ELF-1 (cell line): ENCODE measurements around the gene SUSD2.

ENCODE experiments used
- DNase-seq: peaks from one replicate; pipeline ENCODE4 v3.0.0-alpha.2; 2016; ENCODE audit warnings: low read depth, low spot score

The SUSD2 gene

GRCh38 chr22:24153959-24154358, 27.3 kb upstream of the SUSD2 start:
- no peak for DNase-seq

- no peak for DNase-seq
Observed at GRCh38 chr22:24154826-24155225, 26.5 kb upstream of the SUSD2 start.

- peak; percentile 50 for DNase-seq
Observed at GRCh38 chr22:24155627-24156140, 25.6 kb upstream of the SUSD2 start.

GRCh38 chr22:24156141-24156912, 25.0 kb upstream of the SUSD2 start:
- DNase-seq: no peak

GRCh38 chr22:24156913-24157821, 24.1 kb upstream of the SUSD2 start:
- peak; percentile 95 for DNase-seq

GRCh38 chr22:24157822-24158135, 23.5 kb upstream of the SUSD2 start:
- no peak for DNase-seq

GRCh38 chr22:24159650-24160049, 21.6 kb upstream of the SUSD2 start:
- no peak for DNase-seq

GRCh38 chr22:24160546-24160945, 20.7 kb upstream of the SUSD2 start:
- no peak for DNase-seq

GRCh38 chr22:24161485-24161884, 19.8 kb upstream of the SUSD2 start:
- DNase-seq: no peak

GRCh38 chr22:24161909-24162308, 19.4 kb upstream of the SUSD2 start:
- DNase-seq: no peak

GRCh38 chr22:24162436-24162835, 18.9 kb upstream of the SUSD2 start:
- no peak for DNase-seq

- DNase-seq: no peak
Observed at GRCh38 chr22:24164243-24164642, 17.0 kb upstream of the SUSD2 start.

- no peak for DNase-seq
Observed at GRCh38 chr22:24164940-24165339, 16.3 kb upstream of the SUSD2 start.

- no peak for DNase-seq
Observed at GRCh38 chr22:24165673-24166072, 15.6 kb upstream of the SUSD2 start.

- DNase-seq: no peak
Observed at GRCh38 chr22:24166811-24167210, 14.5 kb upstream of the SUSD2 start.

- DNase-seq: no peak
Observed at GRCh38 chr22:24169439-24170058, 11.7 kb upstream of the SUSD2 start.

GRCh38 chr22:24170188-24170587, 11.1 kb upstream of the SUSD2 start:
- DNase-seq: no peak

GRCh38 chr22:24170632-24171031, 10.7 kb upstream of the SUSD2 start:
- DNase-seq: no peak

GRCh38 chr22:24171822-24172221, 9.5 kb upstream of the SUSD2 start:
- no peak for DNase-seq

GRCh38 chr22:24175160-24175808, 6.0 kb upstream of the SUSD2 start:
- peak; percentile 81 for DNase-seq

- DNase-seq: no peak
Observed at GRCh38 chr22:24176040-24176439, 5.2 kb upstream of the SUSD2 start.

- no peak for DNase-seq
Observed at GRCh38 chr22:24176630-24177029, 4.7 kb upstream of the SUSD2 start.
